ENCODE results near the gene SEL1L2.

Gene SEL1L2

GRCh38 chr20:13858871-13859270, 131.5 kb downstream of the SEL1L2 start:
- TF ChIP-seq, protein P1, sequence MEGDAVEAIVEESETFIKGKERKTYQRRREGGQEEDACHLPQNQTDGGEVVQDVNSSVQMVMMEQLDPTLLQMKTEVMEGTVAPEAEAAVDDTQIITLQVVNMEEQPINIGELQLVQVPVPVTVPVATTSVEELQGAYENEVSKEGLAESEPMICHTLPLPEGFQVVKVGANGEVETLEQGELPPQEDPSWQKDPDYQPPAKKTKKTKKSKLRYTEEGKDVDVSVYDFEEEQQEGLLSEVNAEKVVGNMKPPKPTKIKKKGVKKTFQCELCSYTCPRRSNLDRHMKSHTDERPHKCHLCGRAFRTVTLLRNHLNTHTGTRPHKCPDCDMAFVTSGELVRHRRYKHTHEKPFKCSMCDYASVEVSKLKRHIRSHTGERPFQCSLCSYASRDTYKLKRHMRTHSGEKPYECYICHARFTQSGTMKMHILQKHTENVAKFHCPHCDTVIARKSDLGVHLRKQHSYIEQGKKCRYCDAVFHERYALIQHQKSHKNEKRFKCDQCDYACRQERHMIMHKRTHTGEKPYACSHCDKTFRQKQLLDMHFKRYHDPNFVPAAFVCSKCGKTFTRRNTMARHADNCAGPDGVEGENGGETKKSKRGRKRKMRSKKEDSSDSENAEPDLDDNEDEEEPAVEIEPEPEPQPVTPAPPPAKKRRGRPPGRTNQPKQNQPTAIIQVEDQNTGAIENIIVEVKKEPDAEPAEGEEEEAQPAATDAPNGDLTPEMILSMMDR (IDR thresholded peaks at IDR 0.05): no peak
- DNase-seq (ENCODE audit: low spot score): no peak
- H3K27ac ChIP-seq: no peak overlapping the region
- H3K4me3 ChIP-seq: no peak overlapping the region

DNA sequence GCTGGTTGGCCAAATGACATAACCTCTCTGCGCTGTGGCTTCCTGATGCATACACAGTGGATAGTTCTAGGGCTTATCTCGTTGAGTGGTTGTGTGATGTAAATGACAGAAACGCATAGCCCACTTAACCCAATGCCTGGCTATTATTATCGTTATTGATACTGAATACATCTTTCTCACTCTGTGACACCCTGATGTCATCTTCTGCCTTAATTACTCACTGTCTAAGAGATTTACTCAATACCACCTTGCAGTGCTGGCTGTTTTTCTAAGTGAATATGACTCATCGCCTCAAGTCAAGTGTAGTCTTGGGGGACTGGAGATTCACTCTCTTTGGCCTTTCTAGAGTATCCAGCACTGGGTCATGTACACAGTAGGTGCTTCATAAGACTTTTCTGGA, 132.0 kb downstream of the SEL1L2 start:
- Histone ChIP-seq H3K4me3 (no peak overlapping the region), H3K27ac (no peak overlapping the region)
- TF ChIP-seq, protein P1 (IDR thresholded peaks at IDR 0.05): no peak
- no peak for DNase-seq (ENCODE audit: low spot score)

DNA sequence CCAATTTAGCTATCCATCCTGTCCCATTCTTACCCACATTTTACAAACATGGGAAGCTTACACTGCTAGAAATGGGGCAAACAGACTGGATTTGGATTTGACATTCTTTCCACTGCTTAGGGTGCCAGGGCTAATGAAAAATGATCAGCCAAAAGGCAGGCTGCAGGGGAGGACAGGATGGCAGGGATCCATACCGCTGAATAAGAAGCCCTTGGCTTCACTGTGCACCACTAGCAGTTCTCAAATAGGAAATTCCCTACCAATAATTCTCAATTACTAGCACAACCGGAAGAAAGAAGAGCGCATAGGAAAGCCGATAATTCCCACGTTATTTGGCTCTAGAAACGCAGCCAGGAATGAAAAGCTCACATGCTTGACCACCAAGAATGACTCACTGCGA, 132.5 kb downstream of the SEL1L2 start:
- TF ChIP-seq, protein P1 (IDR thresholded peaks at IDR 0.05): no peak
- no peak overlapping the region for H3K4me3 ChIP-seq
- no peak for DNase-seq (ENCODE audit: low spot score)
- no peak overlapping the region for H3K27ac ChIP-seq

GRCh38 chr20:13857304-13857703, 133.1 kb downstream of the SEL1L2 start:
- no peak for DNase-seq (ENCODE audit: low spot score)
- Histone ChIP-seq H3K27ac (no peak overlapping the region), H3K4me3 (no peak overlapping the region)
- TF ChIP-seq, protein P1 (IDR thresholded peaks at IDR 0.05): no peak

- H3K27ac ChIP-seq: no peak overlapping the region
- no peak overlapping the region for H3K4me3 ChIP-seq
- DNase-seq (ENCODE audit: low spot score): no peak
- TF ChIP-seq, protein P1 (IDR thresholded peaks at IDR 0.05): no peak
These were observed 134.1 kb downstream of the SEL1L2 start for GRCh38 chr20:13856354-13856753.

DNA sequence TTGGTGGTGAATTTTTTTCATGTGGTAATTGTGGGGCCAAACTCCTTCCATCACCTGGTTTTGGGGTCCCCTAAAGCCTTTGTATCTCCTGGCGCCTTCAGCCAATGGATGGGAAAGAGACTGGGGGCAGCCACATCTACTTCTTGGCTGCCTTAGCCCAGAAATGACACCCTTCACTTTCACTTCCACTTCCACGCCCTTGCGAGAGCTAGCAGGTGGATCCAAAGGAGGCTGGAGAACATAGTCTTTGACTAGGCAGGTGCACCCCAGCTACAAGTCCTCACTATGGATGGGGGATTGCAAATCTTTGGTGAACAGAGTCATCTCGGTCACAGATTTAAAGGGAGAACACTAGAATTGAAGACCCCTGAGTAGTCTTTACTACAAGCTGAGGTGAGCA, 134.8 kb downstream of the SEL1L2 start:
- Histone ChIP-seq H3K27ac (no peak overlapping the region), H3K4me3 (no peak overlapping the region)
- TF ChIP-seq, protein P1 (IDR thresholded peaks at IDR 0.05): no peak
- no peak for DNase-seq (ENCODE audit: low spot score)

DNA sequence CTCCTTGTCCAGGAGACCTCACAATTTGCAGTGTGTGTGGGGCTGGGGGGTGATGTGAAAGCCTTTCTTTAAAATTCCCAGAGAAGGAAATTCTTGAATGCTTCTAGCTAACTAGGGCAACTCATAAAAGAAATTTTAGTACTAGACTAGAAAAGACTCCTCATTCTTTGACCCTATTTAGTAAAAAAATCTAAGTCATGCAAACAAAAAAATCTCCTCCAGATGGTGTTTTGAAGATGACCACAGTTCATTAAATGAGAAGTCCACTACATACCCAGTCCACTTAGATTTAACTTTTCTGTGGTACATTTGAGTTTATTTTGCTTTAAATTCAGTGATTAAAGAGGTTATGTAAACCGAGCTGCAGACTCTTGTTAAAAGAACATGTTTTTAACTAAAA, 138.1 kb downstream of the SEL1L2 start:
- H3K4me3 ChIP-seq: no peak overlapping the region
- no peak for DNase-seq (ENCODE audit: low spot score)
- TF ChIP-seq, protein P1 (IDR thresholded peaks at IDR 0.05): no peak
- H3K27ac ChIP-seq: peak overlapping the region; percentile 19 to 81

Measured in coronary artery (tissue), 2 donors.